ENCODE measurements around the gene ZNF784. TPM values are rescaled to one million over a fixed set of nuclear protein-coding genes. Genes with fewer than 3 reads are reported as not detected.

Gene ZNF784
- total RNA-seq, 3 donors from 2014 or later (not counting 1 experiment from before 2014, with no cell fraction given): 6.4 to 7.9 (median 7.1) TPM

DNA sequence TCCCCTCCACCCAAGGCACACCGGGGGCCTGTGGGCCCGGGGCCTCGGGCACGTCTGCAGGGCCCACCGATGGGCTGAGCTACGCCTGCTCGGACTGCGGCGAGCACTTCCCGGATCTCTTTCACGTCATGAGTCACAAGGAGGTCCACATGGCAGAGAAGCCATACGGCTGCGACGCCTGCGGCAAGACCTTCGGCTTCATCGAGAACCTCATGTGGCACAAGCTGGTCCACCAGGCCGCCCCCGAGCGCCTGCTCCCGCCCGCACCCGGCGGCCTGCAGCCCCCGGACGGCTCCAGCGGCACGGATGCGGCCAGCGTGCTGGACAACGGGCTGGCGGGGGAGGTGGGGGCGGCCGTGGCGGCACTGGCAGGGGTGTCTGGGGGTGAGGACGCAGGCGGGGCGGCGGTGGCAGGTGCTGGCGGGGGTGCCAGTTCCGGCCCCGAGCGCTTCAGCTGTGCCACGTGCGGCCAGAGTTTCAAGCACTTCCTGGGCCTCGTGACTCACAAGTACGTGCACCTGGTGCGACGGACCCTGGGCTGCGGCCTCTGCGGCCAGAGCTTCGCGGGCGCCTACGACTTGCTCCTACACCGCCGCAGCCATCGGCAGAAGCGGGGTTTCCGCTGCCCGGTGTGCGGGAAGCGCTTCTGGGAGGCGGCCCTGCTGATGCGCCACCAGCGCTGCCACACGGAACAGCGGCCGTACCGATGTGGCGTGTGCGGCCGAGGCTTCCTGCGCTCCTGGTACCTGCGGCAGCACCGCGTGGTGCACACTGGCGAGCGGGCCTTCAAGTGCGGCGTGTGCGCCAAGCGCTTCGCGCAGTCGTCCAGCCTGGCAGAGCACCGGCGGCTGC, 8.6 kb downstream of the ZNF784 start:
- Mint-ChIP-seq H3K4me1 (peaks cover 1 to 34% of the 10 kb centered on the region in 2 donors), H3K4me3 (no peak overlapping the region), H3K36me3 (no peaks in the 10 kb centered on the region), H3K9me3 (no peaks in the 10 kb centered on the region), H3K27me3 (ENCODE audit: low read depth in 2 of 2) (no peaks in the 10 kb centered on the region), H3K27ac (no peak overlapping the region)
- TF ChIP-seq, protein P1, sequence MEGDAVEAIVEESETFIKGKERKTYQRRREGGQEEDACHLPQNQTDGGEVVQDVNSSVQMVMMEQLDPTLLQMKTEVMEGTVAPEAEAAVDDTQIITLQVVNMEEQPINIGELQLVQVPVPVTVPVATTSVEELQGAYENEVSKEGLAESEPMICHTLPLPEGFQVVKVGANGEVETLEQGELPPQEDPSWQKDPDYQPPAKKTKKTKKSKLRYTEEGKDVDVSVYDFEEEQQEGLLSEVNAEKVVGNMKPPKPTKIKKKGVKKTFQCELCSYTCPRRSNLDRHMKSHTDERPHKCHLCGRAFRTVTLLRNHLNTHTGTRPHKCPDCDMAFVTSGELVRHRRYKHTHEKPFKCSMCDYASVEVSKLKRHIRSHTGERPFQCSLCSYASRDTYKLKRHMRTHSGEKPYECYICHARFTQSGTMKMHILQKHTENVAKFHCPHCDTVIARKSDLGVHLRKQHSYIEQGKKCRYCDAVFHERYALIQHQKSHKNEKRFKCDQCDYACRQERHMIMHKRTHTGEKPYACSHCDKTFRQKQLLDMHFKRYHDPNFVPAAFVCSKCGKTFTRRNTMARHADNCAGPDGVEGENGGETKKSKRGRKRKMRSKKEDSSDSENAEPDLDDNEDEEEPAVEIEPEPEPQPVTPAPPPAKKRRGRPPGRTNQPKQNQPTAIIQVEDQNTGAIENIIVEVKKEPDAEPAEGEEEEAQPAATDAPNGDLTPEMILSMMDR (IDR thresholded peaks at IDR 0.05): no peak
- intact Hi-C loops (cut with micrococcal nuclease): no loop called here
- Histone ChIP-seq H3K9me3 (ENCODE audit: control insufficient read depth, insufficient read depth, low read length) (no peaks in the 10 kb centered on the region), H3K27ac (ENCODE audit: low read length) (no peak overlapping the region), H3K27me3 (ENCODE audit: control insufficient read depth, insufficient read depth, low read length) (no peaks in the 10 kb centered on the region), H3K4me3 (ENCODE audit: low read length) (no peak overlapping the region), H3K4me1 (ENCODE audit: control insufficient read depth, insufficient read depth, low read length) (peaks cover 14% of the 10 kb centered on the region), H3K36me3 (ENCODE audit: control insufficient read depth, insufficient read depth, low read length) (peaks cover 13% of the 10 kb centered on the region)
- DNase-seq (no peak), ATAC-seq (no peak)
- WGBS (ENCODE audit: insufficient coverage): 97% methylated on average over 88 of the region's 88 CpGs

GRCh38 chr19:55614711-55615542, 9.4 kb downstream of the ZNF784 start:
- Mint-ChIP-seq H3K27ac (no peak overlapping the region), H3K4me1 (peaks cover 7 to 34% of the 10 kb centered on the region in 2 donors), H3K36me3 (no peaks in the 10 kb centered on the region), H3K9me3 (no peaks in the 10 kb centered on the region), H3K27me3 (ENCODE audit: low read depth in 2 of 2) (no peaks in the 10 kb centered on the region), H3K4me3 (no peak overlapping the region)
- TF ChIP-seq, protein P1 (IDR thresholded peaks at IDR 0.05): no peak
- no peak for ATAC-seq
- Histone ChIP-seq H3K27me3 (ENCODE audit: control insufficient read depth, insufficient read depth, low read length) (no peaks in the 10 kb centered on the region), H3K4me3 (ENCODE audit: low read length) (no peak overlapping the region), H3K4me1 (ENCODE audit: control insufficient read depth, insufficient read depth, low read length) (peaks cover 11% of the 10 kb centered on the region), H3K27ac (ENCODE audit: low read length) (no peak overlapping the region), H3K9me3 (ENCODE audit: control insufficient read depth, insufficient read depth, low read length) (no peaks in the 10 kb centered on the region), H3K36me3 (ENCODE audit: control insufficient read depth, insufficient read depth, low read length) (peaks cover 13% of the 10 kb centered on the region)
- no peak for DNase-seq
- intact Hi-C loops (cut with micrococcal nuclease): no loop called here
- WGBS (ENCODE audit: insufficient coverage): 97% methylated on average over 94 of the region's 98 CpGs

- Mint-ChIP-seq H3K36me3 (no peaks in the 10 kb centered on the region), H3K4me1 (peaks cover 14 to 39% of the 10 kb centered on the region in 2 donors), H3K9me3 (no peaks in the 10 kb centered on the region), H3K27ac (no peak overlapping the region), H3K27me3 (ENCODE audit: low read depth in 2 of 2) (no peaks in the 10 kb centered on the region), H3K4me3 (no peak overlapping the region)
- DNase-seq (no peak), ATAC-seq (no peak)
- Histone ChIP-seq H3K4me1 (ENCODE audit: control insufficient read depth, insufficient read depth, low read length) (peaks cover 11% of the 10 kb centered on the region), H3K27ac (ENCODE audit: low read length) (no peak overlapping the region), H3K27me3 (ENCODE audit: control insufficient read depth, insufficient read depth, low read length) (no peaks in the 10 kb centered on the region), H3K4me3 (ENCODE audit: low read length) (no peak overlapping the region), H3K9me3 (ENCODE audit: control insufficient read depth, insufficient read depth, low read length) (no peaks in the 10 kb centered on the region), H3K36me3 (ENCODE audit: control insufficient read depth, insufficient read depth, low read length) (peaks cover 13% of the 10 kb centered on the region)
- intact Hi-C loops (cut with micrococcal nuclease): no loop called here
- TF ChIP-seq, protein P1 (IDR thresholded peaks at IDR 0.05): no peak
- WGBS (ENCODE audit: insufficient coverage): 96% methylated on average over 74 of the region's 75 CpGs
Observed at GRCh38 chr19:55613930-55614710, 10.2 kb downstream of the ZNF784 start.

Measured in natural killer cell (primary cell).